A673 (cell line): ENCODE measurements around the gene USP12. TPM values are rescaled to one million over a fixed set of nuclear protein-coding genes. Genes with fewer than 3 reads are reported as not detected.

Source experiments
- BruUV-seq: library from RNA; stranded (reverse); fragments of 400-500 nt; replicated peaks from 2 replicates; lab custom pipeline; 2021; lab: Mats Ljungman, UMichigan
- CTCF ChIA-PET: fragments of 300-600 bp; sonication (Branson Sonifier 250); formaldehyde crosslinking; loops from one replicate; lab custom pipeline; 2022; ENCODE audit warnings: antibody characterized with exemption; lab: Charles Lee
- POLR2A ChIA-PET: fragments of 300-600 bp; sonication (Branson Sonifier 250); formaldehyde crosslinking; loops from one replicate; lab custom pipeline; 2022; ENCODE audit warnings: antibody characterized with exemption; ENCODE audit not compliant: low non-redundant PET; lab: Charles Lee
- DNase-seq: peaks from one replicate; pipeline ENCODE4 v3.0.0-alpha.2; 2015; ENCODE audit warnings: low spot score
- H3K27ac ChIP-seq: fragments of 200-600 bp; sonication (generic); 2 replicates; pipeline ENCODE4 v1.5.1; 2016; ENCODE audit warnings: mixed run types, low read depth, mild to moderate bottlenecking, mixed read lengths, antibody characterized with exemption, low read length; ENCODE audit not compliant: poor library complexity, severe bottlenecking
- H3K27me3 ChIP-seq: fragments of 200-600 bp; sonication (generic); replicated peaks from 2 replicates; pipeline ENCODE4 v1.6.1; 2017; ENCODE audit warnings: mixed run types, low read depth, mild to moderate bottlenecking, mixed read lengths, antibody characterized with exemption, low read length; ENCODE audit not compliant: insufficient read depth, poor library complexity
- H3K36me3 ChIP-seq: fragments of 200-600 bp; sonication (generic); 2 replicates; pipeline ENCODE4 v1.6.1; 2016; ENCODE audit warnings: mixed run types, mild to moderate bottlenecking, mixed read lengths, antibody characterized with exemption, low read length; ENCODE audit not compliant: insufficient read depth, poor library complexity, severe bottlenecking
- H3K4me1 ChIP-seq: fragments of 200-600 bp; sonication (generic); 2 replicates; pipeline ENCODE4 v1.6.1; 2017; ENCODE audit warnings: mixed run types, mild to moderate bottlenecking, mixed read lengths, antibody characterized with exemption, low read length; ENCODE audit not compliant: insufficient read depth, poor library complexity, severe bottlenecking
- H3K4me3 ChIP-seq: fragments of 200-600 bp; sonication (generic); 2 replicates; pipeline ENCODE4 v1.5.1; 2016; ENCODE audit warnings: low read depth, mixed run types, mild to moderate bottlenecking, mixed read lengths, low read length; ENCODE audit not compliant: poor library complexity, severe bottlenecking
- H3K9me3 ChIP-seq: fragments of 200-600 bp; sonication (generic); 2 replicates; pipeline ENCODE4 v1.6.1; 2016; ENCODE audit warnings: mixed run types, low read depth, mild to moderate bottlenecking, mixed read lengths, antibody characterized with exemption, low read length; ENCODE audit not compliant: poor library complexity, severe bottlenecking
- EZH2 ChIP-seq: fragments of 200-600 bp; sonication (generic); IDR thresholded peaks from 2 replicates; pipeline ENCODE4 v1.6.1; 2017; ENCODE audit warnings: borderline replicate concordance, low read depth, mild to moderate bottlenecking, mixed read lengths, antibody characterized with exemption, low read length; ENCODE audit not compliant: poor library complexity, severe bottlenecking
- intact Hi-C: fragments of 100-400 bp; cut with micrococcal nuclease; formaldehyde crosslinking; loops from one replicate; pipeline ENCODE4 v1.10.0; 2022; ENCODE audit not compliant: unreplicated experiment
- total RNA-seq: library from RNA; stranded (reverse); gene quantifications from 2 replicates; pipeline ENCODE4 v1.2.3, GENCODE V29; 2021
- TF ChIP-seq, protein P1 (sequence below): fragments of 300-800, 200-600 bp; sonication (generic); conservative IDR thresholded peaks from 2 replicates; pipeline ENCODE4 v1.5.1; 2017; ENCODE audit warnings: low read depth, mild to moderate bottlenecking, antibody characterized with exemption, low read length, moderate library complexity, mixed read lengths

Gene USP12
- total RNA-seq, 1 experiment from 2014 or later, result 16.6 TPM

DNA sequence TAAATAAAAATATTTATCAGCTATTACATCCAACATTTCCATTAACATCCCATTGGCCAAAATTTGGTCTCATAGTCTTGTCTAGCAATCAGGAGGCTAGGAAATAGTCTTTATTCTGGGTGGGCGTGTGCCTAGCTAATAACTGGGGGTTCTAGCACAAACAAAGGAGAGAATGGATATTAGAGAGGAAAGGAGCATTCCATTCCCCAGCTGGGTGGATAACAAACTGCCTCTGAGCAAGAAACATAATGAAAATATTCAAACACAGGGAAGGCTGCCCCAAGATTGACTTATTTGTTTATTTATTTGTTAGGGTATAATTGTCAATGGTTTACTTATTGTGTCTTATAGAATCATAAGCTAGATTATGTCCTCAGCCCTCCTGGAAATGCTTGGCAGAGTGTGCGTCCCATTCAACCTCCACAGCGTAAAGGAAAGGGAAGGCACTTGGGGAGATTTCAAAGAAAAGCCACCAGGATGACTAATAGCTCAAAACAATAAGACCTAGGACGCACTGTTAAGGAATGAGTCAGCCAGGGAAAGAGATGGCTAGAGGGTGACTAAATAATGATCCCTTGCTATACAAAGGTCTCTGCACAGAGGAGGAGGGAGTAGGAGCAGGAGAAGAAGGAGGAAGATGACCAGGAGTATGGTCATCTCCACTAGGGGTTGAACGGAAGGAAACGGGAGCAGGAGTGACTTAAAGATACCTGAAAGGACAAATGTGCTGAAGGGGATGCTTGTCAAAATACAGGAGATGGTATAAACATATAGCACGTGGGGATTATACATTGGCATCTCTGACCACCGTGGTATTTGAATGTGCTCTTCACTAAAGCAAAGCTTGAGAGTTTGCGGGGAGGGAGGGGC lies 23.5 kb upstream of the USP12 start:
- CTCF ChIA-PET, result no interaction called here
- no peak overlapping the region for H3K27ac ChIP-seq

DNA sequence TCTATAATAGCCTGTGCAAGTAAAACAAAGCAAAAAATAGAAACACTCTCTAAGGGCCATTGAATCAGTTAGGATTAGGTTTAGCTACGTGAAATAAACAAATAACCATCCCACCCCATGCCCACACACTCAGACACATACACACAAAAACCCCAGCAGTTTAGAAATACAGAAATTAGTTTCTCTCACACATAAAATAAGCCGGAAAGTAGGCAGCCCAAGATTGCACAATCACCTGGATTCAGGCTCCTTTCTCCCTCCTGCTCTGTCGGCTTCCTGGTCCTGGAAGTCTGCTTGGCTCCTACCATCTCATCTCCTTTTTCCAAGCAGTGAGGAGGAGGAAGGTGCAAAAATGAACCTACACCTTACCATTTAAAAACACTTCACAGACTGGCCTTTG lies 22.6 kb upstream of the USP12 start:
- Histone ChIP-seq H3K9me3 (no peaks in the 10 kb centered on the region), H3K27me3 (no peaks in the 10 kb centered on the region), H3K27ac (no peak overlapping the region), H3K4me3 (no peak overlapping the region), H3K36me3 (no peaks in the 10 kb centered on the region), H3K4me1 (no peaks in the 10 kb centered on the region)
- no TSS peak for BruUV-seq
- intact Hi-C loops, result no loop called here
- ChIA-PET CTCF (no interaction called here), POLR2A (no interaction called here)
- TF ChIP-seq, protein P1, sequence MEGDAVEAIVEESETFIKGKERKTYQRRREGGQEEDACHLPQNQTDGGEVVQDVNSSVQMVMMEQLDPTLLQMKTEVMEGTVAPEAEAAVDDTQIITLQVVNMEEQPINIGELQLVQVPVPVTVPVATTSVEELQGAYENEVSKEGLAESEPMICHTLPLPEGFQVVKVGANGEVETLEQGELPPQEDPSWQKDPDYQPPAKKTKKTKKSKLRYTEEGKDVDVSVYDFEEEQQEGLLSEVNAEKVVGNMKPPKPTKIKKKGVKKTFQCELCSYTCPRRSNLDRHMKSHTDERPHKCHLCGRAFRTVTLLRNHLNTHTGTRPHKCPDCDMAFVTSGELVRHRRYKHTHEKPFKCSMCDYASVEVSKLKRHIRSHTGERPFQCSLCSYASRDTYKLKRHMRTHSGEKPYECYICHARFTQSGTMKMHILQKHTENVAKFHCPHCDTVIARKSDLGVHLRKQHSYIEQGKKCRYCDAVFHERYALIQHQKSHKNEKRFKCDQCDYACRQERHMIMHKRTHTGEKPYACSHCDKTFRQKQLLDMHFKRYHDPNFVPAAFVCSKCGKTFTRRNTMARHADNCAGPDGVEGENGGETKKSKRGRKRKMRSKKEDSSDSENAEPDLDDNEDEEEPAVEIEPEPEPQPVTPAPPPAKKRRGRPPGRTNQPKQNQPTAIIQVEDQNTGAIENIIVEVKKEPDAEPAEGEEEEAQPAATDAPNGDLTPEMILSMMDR, result no peak
- no peak for TF ChIP-seq EZH2
- DNase-seq, result no peak

More for the DNA sequence above, 23.5 kb upstream of the USP12 start:
- BruUV-seq, result no TSS peak
- TF ChIP-seq, protein P1, result no peak
- TF ChIP-seq EZH2, result no peak
- intact Hi-C loops, result no loop called here
- peaks cover 4% of the 10 kb centered on the region for H3K4me1 ChIP-seq
- DNase-seq, result peak; percentile 45
- no peaks in the 10 kb centered on the region for H3K9me3 ChIP-seq
- POLR2A ChIA-PET, result interaction anchor here (0.5 kb wide), 1 partner anchor 63 kb away, joined by 4 read pairs; no protein-coding TSS in a partner anchor
- H3K4me3 ChIP-seq, result no peak overlapping the region
- H3K36me3 ChIP-seq, result no peaks in the 10 kb centered on the region
- H3K27me3 ChIP-seq, result no peaks in the 10 kb centered on the region

DNA sequence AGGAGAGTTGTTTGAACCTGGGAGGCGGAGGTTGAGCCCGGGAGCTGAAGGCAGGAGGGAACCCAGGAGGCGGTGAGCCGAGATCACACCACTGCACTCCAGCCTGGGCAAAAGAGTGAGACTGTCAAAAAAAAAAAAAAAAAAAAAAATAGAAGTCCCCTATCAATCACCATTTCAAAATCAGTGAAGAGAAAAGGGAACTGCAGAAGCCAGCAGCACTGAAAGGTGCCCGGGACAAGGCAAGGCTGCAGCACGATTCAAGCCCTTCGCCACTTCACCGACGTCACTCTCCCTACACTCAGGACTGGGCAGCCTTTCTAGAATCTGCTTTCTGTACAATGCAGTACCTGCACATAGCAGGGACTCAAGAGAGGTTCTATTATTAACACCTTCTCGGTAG lies 21.9 kb upstream of the USP12 start:
- Histone ChIP-seq H3K4me3 (no peak overlapping the region), H3K4me1 (no peaks in the 10 kb centered on the region), H3K27ac (no peak overlapping the region), H3K27me3 (no peaks in the 10 kb centered on the region), H3K9me3 (no peaks in the 10 kb centered on the region), H3K36me3 (no peaks in the 10 kb centered on the region)
- TF ChIP-seq, protein P1, result no peak
- TF ChIP-seq EZH2, result no peak
- CTCF ChIA-PET, result no interaction called here
- BruUV-seq, result no TSS peak
- intact Hi-C loops, result no loop called here
- POLR2A ChIA-PET, result no interaction called here
- DNase-seq, result no peak
